HepG2 (cell line): ENCODE results near the gene EPB41L1. TPM values are rescaled to one million over a fixed set of nuclear protein-coding genes. Genes with fewer than 3 reads are reported as not detected.

Experiments used
- ARNTL ChIP-seq: sonication (generic); formaldehyde crosslinking; IDR thresholded peaks from 2 replicates; pipeline ENCODE4 v1.4.0; 2020; ENCODE audit warnings: mild to moderate bottlenecking, missing genetic modification reagents
- CEBPG ChIP-seq: IDR thresholded peaks from 2 replicates; pipeline ENCODE4 v1.6.1; 2016
- DR1 ChIP-seq: sonication (generic); formaldehyde crosslinking; IDR thresholded peaks from 2 replicates; pipeline ENCODE4 v1.8.0; 2021; ENCODE audit warnings: mild to moderate bottlenecking, missing genetic modification reagents, inconsistent platforms
- FOXP4 ChIP-seq: sonication (generic); formaldehyde crosslinking; IDR thresholded peaks from 2 replicates; pipeline ENCODE4 v1.4.0; 2020; ENCODE audit warnings: missing genetic modification reagents
- GTF3A ChIP-seq: sonication (generic); formaldehyde crosslinking; conservative IDR thresholded peaks from 2 replicates; pipeline ENCODE4 v1.4.0; 2020; ENCODE audit warnings: mild to moderate bottlenecking, missing genetic modification reagents
- HMG20A ChIP-seq: IDR thresholded peaks from 2 replicates; pipeline ENCODE4 v1.6.1; 2016; ENCODE audit warnings: borderline replicate concordance
- HNF4A ChIP-seq: sonication (generic); formaldehyde crosslinking; IDR thresholded peaks from 2 replicates; pipeline ENCODE4 v1.4.0; 2020; ENCODE audit warnings: missing genetic modification reagents
- IKZF4 ChIP-seq: sonication (generic); formaldehyde crosslinking; IDR thresholded peaks from 2 replicates; pipeline ENCODE4 v1.5.1; 2020; ENCODE audit warnings: borderline replicate concordance, mild to moderate bottlenecking, low read depth, missing genetic modification reagents; ENCODE audit errors: not compliant biosample characterization
- JARID2 ChIP-seq: sonication (generic); formaldehyde crosslinking; IDR thresholded peaks from 2 replicates; pipeline ENCODE4 v1.8.1; 2023; ENCODE audit warnings: missing genetic modification reagents, inconsistent platforms; ENCODE audit not compliant: insufficient replicate concordance
- KLF16 ChIP-seq, 2 experiments: sonication (generic) in 1 of 2; formaldehyde crosslinking in 1 of 2; IDR thresholded peaks; 2 replicates each; pipeline versions ENCODE4 v1.6.1 to v1.8.0; 2016 to 2023; ENCODE audit warnings: missing genetic modification reagents in 2 of 2, missing compliant biosample characterization in 1 of 2
- ONECUT2 ChIP-seq: sonication (generic); formaldehyde crosslinking; IDR thresholded peaks from 2 replicates; pipeline ENCODE4 v1.4.0; 2020; ENCODE audit warnings: missing genetic modification reagents
- PAXIP1 ChIP-seq: sonication (generic); formaldehyde crosslinking; conservative IDR thresholded peaks from 2 replicates; pipeline ENCODE4 v1.4.0; 2020; ENCODE audit warnings: mild to moderate bottlenecking, missing genetic modification reagents, moderate library complexity
- POLR2AphosphoS2 ChIP-seq: IDR thresholded peaks from 2 replicates; pipeline ENCODE4 v1.6.1; 2011; ENCODE audit warnings: low read depth, low read length, improper control_type of control experiment
- RFXANK ChIP-seq: IDR thresholded peaks from 2 replicates; pipeline ENCODE4 v1.6.1; 2016
- SMARCE1 ChIP-seq: fragments of 450-650 bp; IDR thresholded peaks from 2 replicates; pipeline ENCODE4 v1.6.1; 2017; ENCODE audit warnings: borderline replicate concordance
- TBX3 ChIP-seq: fragments of 450-650 bp; IDR thresholded peaks from 2 replicates; pipeline ENCODE4 v1.6.1; 2017; ENCODE audit warnings: antibody characterized with exemption, mild to moderate bottlenecking, inconsistent platforms, borderline replicate concordance
- ZFP37 ChIP-seq: sonication (generic); formaldehyde crosslinking; IDR thresholded peaks from 2 replicates; pipeline ENCODE4 v1.4.0; 2020; ENCODE audit warnings: missing genetic modification reagents, borderline replicate concordance
- ZNF3 ChIP-seq: IDR thresholded peaks from 2 replicates; pipeline ENCODE4 v1.7.0; 2017; ENCODE audit warnings: inconsistent platforms
- ZNF30 ChIP-seq: sonication (generic); formaldehyde crosslinking; IDR thresholded peaks from 2 replicates; pipeline ENCODE4 v1.5.0; 2020; ENCODE audit warnings: mild to moderate bottlenecking, missing genetic modification reagents
- ZNF460 ChIP-seq: sonication (generic); formaldehyde crosslinking; IDR thresholded peaks from 2 replicates; pipeline ENCODE4 v1.5.1; 2020; ENCODE audit warnings: missing genetic modification reagents, mild to moderate bottlenecking, borderline replicate concordance
- ZNF777 ChIP-seq: sonication (generic); formaldehyde crosslinking; IDR thresholded peaks from 2 replicates; pipeline ENCODE4 v1.4.0; 2020; ENCODE audit warnings: missing genetic modification reagents
- polyA plus RNA-seq, 8 experiments: library from polyadenylated mRNA; depleted of rRNA in 3 of 8; stranded (reverse) in 7 of 8; unstranded in 1 of 8; fragments of >200 nt; fragmentation: Illumina TruSeq in 4 of 8; extraction: Trizol in 4 of 8; gene quantifications; 2 replicates each; pipeline versions ENCODE4 v1.2.1 to v1.2.3, GENCODE V29; 2011 to 2016; ENCODE audit warnings: low read depth in 4 of 8, missing spikeins in 1 of 8, mixed read lengths in 1 of 8; ENCODE audit not compliant: insufficient read depth in 1 of 8
- total RNA-seq, 5 experiments: library from RNA; depleted of rRNA; stranded (reverse); fragments of >200 nt; fragmentation: Illumina TruSeq; extraction: Trizol; gene quantifications; 2 replicates each; pipeline ENCODE4 v1.2.3, GENCODE V29; 2016; ENCODE audit warnings: low read depth in 1 of 5
- TF ChIP-seq, protein P1 (sequence below): sonication (generic); formaldehyde crosslinking; IDR thresholded peaks from 2 replicates; pipeline ENCODE4 v1.8.0; 2022; ENCODE audit warnings: mild to moderate bottlenecking, missing genetic modification reagents; ENCODE audit not compliant: insufficient replicate concordance
- TF ChIP-seq, protein P2 (sequence below): sonication (generic); formaldehyde crosslinking; IDR thresholded peaks from 2 replicates; pipeline ENCODE4 v1.8.1; 2023; ENCODE audit warnings: mild to moderate bottlenecking, missing genetic modification reagents

Gene EPB41L1
- total and polyA plus RNA-seq, 2 of the 13 experiments (the other 11 are each of a cell fraction or from before 2014, with no cell fraction given): 16.7 to 39.0 TPM

DNA sequence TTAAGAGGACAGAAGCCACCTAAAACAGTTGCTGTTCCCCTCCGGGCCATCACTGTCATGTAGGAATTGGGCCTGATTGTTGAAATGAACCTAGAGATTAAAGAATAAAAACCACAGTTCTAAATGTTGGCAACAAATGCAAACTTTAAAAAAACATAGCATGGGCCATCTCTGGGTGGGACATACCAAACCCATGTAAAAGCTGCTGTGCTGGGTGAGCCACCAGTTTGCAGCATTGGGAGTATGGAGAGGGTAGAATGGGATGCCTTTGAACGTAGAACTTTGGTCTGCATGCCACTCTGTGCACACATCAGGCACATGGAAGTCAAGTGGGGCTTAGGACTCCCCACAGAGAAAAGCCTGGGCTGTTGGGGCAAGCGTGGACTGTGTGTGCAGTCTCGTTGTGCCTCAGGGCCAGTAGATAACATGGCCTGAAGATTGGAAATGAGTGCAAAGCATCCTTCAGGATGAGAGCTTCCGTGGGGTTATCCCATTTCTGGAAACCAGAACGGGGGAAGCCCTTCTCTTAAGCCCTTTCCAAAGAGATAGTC, 28.1 kb downstream of the EPB41L1 start (continued):
- TF ChIP-seq TBX3 (no peak), HMG20A (CRISPR knock-in tag) (peak; percentile 19; the same call in 1 of the 2 replicates), ZFP37 (peak; percentile 22; the same call in 1 of the 2 replicates), SMARCE1 (no peak), ZNF460 (CRISPR knock-in tag) (no peak), ONECUT2 (CRISPR knock-in tag) (no peak), FOXP4 (CRISPR knock-in tag) (no peak), JARID2 (CRISPR knock-in tag) (no peak), GTF3A (CRISPR knock-in tag) (no peak), POLR2AphosphoS2 (no peak), CEBPG (CRISPR knock-in tag) (no peak), ZNF3 (no peak), KLF16 (CRISPR knock-in tag; IDR thresholded peaks at IDR 0.05) (peak in 1 of 2 experiments; percentile 57; a peak in 2 of 4 replicates), HNF4A (CRISPR knock-in tag) (peak; percentile 79), DR1 (CRISPR knock-in tag) (peak; percentile 21; the same call in 1 of the 2 replicates), ZNF777 (CRISPR knock-in tag) (no peak), IKZF4 (CRISPR knock-in tag) (no peak), PAXIP1 (CRISPR knock-in tag) (no peak), ZNF30 (CRISPR knock-in tag) (no peak), ARNTL (0 out of 2 replicates have a peak, but pooled peaks have one; percentile 22), RFXANK (CRISPR knock-in tag) (no peak)
- TF ChIP-seq, protein P1, sequence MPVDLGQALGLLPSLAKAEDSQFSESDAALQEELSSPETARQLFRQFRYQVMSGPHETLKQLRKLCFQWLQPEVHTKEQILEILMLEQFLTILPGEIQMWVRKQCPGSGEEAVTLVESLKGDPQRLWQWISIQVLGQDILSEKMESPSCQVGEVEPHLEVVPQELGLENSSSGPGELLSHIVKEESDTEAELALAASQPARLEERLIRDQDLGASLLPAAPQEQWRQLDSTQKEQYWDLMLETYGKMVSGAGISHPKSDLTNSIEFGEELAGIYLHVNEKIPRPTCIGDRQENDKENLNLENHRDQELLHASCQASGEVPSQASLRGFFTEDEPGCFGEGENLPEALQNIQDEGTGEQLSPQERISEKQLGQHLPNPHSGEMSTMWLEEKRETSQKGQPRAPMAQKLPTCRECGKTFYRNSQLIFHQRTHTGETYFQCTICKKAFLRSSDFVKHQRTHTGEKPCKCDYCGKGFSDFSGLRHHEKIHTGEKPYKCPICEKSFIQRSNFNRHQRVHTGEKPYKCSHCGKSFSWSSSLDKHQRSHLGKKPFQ (CRISPR knock-in tag): no peak
- TF ChIP-seq, protein P2, sequence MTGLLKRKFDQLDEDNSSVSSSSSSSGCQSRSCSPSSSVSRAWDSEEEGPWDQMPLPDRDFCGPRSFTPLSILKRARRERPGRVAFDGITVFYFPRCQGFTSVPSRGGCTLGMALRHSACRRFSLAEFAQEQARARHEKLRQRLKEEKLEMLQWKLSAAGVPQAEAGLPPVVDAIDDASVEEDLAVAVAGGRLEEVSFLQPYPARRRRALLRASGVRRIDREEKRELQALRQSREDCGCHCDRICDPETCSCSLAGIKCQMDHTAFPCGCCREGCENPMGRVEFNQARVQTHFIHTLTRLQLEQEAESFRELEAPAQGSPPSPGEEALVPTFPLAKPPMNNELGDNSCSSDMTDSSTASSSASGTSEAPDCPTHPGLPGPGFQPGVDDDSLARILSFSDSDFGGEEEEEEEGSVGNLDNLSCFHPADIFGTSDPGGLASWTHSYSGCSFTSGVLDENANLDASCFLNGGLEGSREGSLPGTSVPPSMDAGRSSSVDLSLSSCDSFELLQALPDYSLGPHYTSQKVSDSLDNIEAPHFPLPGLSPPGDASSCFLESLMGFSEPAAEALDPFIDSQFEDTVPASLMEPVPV (CRISPR knock-in tag): peak; percentile 27; the same call in 1 of the 2 replicates
